Endometrium (tissue), 2 donors: ENCODE data around the gene ADCY4.
"Not testable (repeated sequence)": the region's sequence is repeated elsewhere in the genome, so short reads cannot be mapped to it uniquely, and the experiment has no call there.

ENCODE experiments used
- FAIRE-seq: peaks from 2 replicates; lab custom pipeline; 2012; peaks lifted over from hg19 to GRCh38; lab: Jason Lieb, UNC
- donor health status: control.
- donor health status: control.

ADCY4 gene

DNA sequence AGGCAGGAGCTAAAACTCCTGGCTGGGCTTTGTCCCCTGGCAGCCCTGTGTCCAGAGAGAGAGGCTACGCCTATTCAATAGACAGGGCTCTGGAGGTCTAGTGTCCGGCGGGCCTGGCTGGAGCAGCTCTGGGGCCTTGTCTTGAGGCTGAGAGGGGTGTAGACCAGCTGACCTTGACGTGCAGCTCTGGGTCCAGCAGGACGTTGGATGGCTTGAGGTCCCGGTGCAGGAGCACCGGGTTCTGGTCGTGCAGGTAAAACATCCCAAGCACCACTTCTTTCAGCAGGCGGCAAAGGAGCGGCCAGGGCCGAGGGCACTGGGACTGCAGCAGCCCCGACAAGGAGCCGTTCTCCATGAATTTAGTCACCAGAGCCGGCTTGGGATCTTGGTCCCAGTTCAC lies 4.0 kb upstream of the ADCY4 start:
- FAIRE-seq, result no peak

DNA sequence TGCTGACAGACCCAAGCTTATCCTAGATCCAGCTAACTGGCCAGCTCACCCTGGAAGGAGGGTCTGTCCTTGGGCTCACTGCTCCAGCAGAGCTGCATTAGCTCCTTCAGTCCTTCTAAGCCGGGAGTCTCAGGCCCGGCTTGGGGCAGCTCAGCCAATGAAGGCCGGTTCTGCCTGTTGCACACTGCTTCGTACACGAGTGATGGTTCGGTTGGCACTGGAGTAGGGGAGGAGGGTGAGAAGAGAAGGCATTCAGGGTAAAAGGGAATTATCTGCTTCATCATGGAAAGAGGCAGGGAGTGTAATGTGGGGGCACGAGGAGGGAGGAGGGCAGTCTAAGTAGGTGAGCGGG lies 2.9 kb upstream of the ADCY4 start:
- FAIRE-seq, result no peak

GRCh38 chr14:24337144-24337823 lies 2.4 kb upstream of the ADCY4 start:
- no peak for FAIRE-seq

DNA sequence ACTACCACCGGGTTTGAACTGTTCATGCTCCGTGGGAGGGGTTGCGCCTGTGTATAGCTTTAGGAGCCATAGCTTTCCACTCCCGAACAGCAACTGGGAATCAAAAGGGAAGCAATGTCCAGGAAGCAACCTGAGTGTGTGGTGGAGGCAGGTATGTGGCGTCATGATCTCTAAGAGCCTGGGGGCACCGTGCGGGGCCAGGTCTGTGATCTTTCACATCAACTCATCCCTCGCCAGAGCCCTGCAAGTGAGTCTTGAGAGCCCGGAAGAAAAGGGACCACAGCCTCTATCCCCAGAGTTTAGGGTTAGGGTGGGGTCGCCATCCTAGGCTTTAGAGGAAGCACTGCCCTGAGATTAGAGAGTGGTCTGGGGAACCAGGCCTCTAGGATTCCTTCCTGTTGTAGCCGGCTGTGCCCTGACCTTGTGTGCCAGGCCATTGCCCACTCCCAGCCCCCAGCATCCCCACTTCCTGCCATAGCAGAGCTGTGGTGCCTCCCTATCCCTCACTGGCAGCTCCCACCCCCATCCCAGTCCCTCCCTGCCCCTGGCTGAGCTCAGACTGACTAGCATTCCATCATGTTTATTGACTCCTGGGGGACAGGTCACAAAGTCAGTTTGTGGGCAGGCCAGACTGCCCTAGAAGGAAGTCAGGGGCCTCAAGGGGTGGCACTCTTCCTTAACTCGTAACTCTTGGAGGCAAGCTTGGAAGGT lies 745 bp upstream of the ADCY4 start:
- FAIRE-seq, result no peak

DNA sequence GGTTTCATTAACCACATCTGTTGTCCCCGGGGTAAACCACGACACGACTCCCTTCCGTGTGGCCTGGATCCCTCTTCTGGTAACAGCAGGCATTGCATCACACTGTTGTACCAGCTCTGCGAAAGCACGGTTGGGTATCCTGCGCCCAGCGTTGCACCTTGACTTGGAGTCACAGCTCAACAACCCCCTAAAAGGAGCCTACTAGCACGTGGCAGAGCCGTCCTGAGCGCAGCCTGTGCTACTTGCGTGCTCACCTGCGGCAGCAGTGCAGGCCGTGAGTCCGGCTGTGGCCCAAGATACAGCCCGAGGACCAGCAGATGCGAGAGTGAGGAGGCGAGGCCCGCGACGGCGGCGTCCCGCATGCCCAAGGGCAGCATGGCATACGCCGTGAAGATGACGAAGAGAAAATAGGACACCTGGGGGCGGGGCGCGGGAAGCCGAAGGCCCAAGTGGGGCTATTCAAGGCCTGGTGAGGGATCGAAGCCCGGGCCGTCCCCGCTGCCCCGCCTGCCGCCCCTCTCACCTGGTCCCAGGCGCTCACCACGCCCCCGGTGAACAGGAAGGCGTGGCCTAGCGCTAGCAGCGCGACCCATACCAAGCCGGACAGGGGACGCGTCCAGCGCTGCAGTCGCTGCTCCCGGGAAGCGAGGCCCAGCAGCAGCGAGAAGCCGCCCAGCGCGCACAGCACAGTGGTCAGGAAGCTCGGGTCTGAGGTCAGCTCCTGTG lies 2.4 kb downstream of the ADCY4 start:
- FAIRE-seq, result no peak

GRCh38 chr14:24331731-24332267 lies 3.1 kb downstream of the ADCY4 start:
- FAIRE-seq, result no peak

- no peak for FAIRE-seq
These were observed 3.7 kb downstream of the ADCY4 start for GRCh38 chr14:24330973-24331674.

DNA sequence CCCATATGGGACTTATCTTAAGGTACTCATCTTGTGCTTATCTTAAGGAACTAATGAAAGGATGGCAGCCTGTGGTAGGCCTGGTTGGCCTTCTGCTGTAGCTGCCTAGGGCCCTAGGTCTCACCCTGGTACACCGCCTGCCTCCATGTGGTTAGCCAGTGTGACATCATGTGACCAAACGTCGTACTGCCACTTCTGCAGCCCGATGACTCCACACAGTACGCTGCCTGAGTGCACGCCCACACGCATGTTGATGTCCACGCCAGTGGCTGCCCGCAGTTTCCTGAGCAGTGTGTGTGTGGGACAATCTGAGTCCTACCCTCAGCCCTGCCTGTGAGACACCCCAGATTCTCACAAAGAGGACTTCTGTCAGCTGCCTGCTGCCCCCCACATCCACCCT lies 5.1 kb downstream of the ADCY4 start:
- FAIRE-seq, result no peak

DNA sequence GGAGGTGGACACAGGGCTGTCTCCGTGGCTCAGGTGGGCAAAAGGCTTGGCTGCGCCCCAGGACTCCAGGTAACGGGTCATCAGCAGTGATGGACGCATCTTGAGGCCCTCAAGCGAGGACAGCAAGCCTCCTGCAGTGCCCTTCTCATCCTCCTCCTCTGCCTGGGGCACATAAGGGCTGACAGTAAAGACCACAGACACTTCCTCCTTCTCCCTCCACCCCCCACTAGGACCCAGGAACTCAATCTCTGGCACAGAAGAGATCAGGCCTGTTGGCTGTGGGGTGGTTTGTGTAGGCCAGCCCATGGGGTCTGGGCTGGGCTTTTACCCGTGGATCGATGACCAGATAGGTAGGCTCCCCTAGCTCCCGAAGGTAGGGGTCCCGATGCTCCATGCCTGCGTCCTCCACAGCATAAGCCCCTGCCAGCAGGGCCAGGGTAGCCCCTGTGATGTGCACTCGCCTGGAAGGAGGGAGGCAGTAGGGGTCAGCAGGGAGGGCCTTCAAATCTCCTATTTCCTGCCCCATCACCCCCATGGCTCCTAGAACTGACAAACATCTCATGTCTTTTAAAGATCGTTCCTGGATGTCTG lies 5.7 kb downstream of the ADCY4 start:
- no peak for FAIRE-seq

GRCh38 chr14:24327914-24328313 lies 7.0 kb downstream of the ADCY4 start:
- not testable (repeated sequence) for FAIRE-seq

GRCh38 chr14:24327303-24327702 lies 7.6 kb downstream of the ADCY4 start:
- FAIRE-seq, result no peak

GRCh38 chr14:24325963-24326362 lies 8.9 kb downstream of the ADCY4 start:
- FAIRE-seq, result no peak

GRCh38 chr14:24325041-24325530 lies 9.8 kb downstream of the ADCY4 start:
- FAIRE-seq, result no peak

DNA sequence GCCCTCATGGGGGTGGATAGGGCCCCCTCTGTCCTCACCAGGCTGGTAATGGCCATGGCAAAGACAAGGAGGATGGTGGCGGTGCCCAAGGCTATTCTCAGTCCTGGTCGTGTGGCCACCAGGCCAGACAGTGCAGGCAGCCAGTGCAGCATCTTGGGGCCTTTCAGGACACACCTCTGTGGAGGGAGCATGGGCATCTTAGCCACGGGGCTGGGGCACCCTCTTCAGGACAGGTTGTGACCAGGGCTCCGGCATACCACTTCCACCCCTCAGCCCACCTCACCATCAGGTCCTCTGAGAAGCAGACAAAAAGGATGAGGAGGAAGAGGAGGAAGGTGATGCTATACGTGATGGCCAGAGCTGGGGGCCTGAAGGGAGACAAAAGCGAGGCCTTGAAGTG lies 10.8 kb downstream of the ADCY4 start:
- FAIRE-seq, result no peak

DNA sequence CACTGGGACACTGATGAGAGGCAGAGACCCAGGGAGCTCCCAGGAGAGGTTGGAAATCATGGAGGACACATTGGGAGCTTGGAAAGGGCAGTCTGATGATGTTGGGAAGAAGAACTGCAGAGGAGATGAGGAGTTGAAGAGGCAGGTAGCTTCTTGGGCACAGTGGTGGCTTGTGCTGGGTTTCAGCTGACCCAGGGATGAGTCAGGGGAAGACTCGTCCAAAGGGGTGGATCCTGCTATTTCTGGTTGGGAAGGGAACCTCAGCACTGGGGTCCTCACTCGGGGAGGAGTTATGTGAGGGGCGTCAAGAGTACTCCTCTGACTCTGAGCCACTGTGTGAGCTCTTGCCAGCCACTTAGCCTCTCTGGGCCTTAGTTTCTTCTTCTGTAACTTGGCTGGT lies 11.5 kb downstream of the ADCY4 start:
- FAIRE-seq, result no peak

- FAIRE-seq, result no peak
These were observed 12.2 kb downstream of the ADCY4 start for GRCh38 chr14:24322672-24323071.

GRCh38 chr14:24321212-24321975 lies 13.5 kb downstream of the ADCY4 start:
- no peak for FAIRE-seq

DNA sequence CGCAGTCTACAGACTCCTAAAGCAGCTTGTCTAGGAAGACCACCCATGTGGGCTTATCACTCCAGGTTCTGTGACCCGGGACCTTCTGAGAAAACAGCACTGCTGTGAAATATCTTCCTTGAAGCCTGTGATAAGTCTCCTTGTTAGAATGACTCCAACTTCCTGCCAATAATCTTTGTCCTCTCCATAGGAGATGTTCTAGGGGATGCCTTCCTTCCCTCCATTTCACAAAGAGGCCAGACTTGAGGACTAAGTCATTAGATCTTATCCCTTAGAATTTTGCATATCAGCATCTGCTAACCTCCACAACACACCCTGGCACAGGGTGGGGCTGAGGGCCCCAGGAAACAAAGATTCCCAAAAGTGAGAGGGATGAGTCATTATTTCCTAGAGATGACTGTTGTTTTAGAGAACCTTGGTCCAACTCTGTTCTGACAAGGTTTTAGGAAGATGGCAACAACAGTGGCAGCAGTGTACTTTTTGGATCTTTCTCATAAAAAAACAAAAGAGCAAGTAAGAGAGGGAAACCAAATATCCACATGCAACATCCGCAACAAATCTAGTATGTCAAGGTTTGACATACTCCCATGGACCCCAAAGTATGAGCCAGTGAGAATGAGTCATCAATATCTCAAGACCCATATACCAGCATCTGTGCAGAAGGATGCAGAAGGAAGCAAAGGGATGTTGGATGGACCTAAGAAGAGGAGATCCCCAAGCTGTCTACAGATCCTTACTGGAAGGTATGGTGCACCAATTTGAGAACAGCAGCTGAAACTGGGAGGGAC lies 17.5 kb downstream of the ADCY4 start:
- no peak for FAIRE-seq

DNA sequence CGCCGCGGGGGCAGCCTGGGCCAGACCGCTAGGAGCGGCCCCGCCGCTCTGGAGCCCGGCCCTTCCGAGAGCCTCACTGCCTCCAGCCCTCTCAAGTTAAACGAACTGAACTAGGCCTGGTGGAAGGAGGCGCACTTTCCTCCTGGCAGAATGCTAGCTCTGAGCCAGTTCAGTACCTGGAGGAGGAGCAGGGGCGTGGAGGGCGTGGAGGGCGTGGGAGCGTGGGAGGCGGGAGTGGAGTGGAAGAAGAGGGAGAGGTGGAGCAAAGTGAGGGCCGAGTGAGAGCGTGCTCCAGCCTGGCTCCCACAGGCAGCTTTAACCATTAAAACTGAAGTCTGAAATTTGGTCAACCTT lies 18.3 kb downstream of the ADCY4 start:
- no peak for FAIRE-seq

- FAIRE-seq, result no peak
These were observed 18.9 kb downstream of the ADCY4 start for GRCh38 chr14:24315807-24316596.
